ENCODE measurements around the gene ESYT3.
"Not testable (repeated sequence)": the region's sequence is repeated elsewhere in the genome, so short reads cannot be mapped to it uniquely, and the experiment has no call there.

ESYT3 gene

DNA sequence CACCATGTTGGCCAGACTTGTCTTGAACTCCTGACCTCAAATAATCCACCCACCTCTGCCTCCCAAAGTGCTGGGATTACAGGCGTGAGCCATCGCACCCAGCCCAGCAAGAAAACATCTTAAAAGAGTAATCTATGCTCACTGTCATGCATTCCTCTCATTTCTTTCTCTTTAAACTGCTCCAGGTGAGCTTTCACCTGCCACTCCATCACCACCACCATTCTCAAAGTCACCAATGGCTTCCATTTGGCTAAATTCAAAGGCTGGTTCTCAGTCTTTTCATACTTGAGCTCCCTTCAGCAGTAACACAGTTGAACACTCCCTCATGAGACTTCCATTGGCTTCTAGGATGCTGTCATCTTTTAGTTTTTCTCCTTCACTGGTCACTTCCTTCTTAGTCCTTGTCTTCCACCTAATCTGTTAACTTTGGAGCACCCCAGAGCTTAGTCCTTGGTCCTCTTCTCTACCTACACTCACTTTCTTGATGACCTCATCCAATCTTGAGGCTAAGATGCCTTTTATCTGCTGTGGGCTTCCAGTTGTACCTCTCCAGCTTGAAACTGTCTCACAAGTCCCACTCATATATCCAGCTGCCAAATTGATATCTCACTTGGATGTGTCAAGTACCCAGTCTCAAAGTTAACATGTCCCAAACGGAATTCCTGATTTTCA, 27.0 kb upstream of the ESYT3 start:
- no peak for TF ChIP-seq EZH2phosphoT487 (IDR thresholded peaks at IDR 0.05; ENCODE audit: low read depth)
- TF ChIP-seq, protein P1, sequence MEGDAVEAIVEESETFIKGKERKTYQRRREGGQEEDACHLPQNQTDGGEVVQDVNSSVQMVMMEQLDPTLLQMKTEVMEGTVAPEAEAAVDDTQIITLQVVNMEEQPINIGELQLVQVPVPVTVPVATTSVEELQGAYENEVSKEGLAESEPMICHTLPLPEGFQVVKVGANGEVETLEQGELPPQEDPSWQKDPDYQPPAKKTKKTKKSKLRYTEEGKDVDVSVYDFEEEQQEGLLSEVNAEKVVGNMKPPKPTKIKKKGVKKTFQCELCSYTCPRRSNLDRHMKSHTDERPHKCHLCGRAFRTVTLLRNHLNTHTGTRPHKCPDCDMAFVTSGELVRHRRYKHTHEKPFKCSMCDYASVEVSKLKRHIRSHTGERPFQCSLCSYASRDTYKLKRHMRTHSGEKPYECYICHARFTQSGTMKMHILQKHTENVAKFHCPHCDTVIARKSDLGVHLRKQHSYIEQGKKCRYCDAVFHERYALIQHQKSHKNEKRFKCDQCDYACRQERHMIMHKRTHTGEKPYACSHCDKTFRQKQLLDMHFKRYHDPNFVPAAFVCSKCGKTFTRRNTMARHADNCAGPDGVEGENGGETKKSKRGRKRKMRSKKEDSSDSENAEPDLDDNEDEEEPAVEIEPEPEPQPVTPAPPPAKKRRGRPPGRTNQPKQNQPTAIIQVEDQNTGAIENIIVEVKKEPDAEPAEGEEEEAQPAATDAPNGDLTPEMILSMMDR (IDR thresholded peaks at IDR 0.05; ENCODE audit: low read depth, low read length) = no peak
- no peak overlapping the region for H3K9ac ChIP-seq (ENCODE audit: low read length)
- H3K36me3 ChIP-seq (replicated peaks; ENCODE audit: low read depth, low read length) = no peaks in the 10 kb centered on the region
- H3K4me3 ChIP-seq (ENCODE audit: low read length) = no peak overlapping the region
- H3K79me2 ChIP-seq (ENCODE audit: low read length) = no peaks in the 10 kb centered on the region
- peaks cover 75% of the 10 kb centered on the region for H3K27me3 ChIP-seq (ENCODE audit: low read depth, low read length)
- H2AFZ ChIP-seq (ENCODE audit: low read depth, low read length) = no peak overlapping the region
- no peaks in the 10 kb centered on the region for H4K20me1 ChIP-seq (ENCODE audit: insufficient read depth, low read length)
- H3K4me2 ChIP-seq (ENCODE audit: low read length) = no peak overlapping the region
- no peak overlapping the region for H3K27ac ChIP-seq (ENCODE audit: low read length)
- peaks cover 10% of the 10 kb centered on the region for H3K4me1 ChIP-seq (ENCODE audit: low read length)
- no peaks in the 10 kb centered on the region for H3K9me3 ChIP-seq (ENCODE audit: insufficient read depth, low read length)

DNA sequence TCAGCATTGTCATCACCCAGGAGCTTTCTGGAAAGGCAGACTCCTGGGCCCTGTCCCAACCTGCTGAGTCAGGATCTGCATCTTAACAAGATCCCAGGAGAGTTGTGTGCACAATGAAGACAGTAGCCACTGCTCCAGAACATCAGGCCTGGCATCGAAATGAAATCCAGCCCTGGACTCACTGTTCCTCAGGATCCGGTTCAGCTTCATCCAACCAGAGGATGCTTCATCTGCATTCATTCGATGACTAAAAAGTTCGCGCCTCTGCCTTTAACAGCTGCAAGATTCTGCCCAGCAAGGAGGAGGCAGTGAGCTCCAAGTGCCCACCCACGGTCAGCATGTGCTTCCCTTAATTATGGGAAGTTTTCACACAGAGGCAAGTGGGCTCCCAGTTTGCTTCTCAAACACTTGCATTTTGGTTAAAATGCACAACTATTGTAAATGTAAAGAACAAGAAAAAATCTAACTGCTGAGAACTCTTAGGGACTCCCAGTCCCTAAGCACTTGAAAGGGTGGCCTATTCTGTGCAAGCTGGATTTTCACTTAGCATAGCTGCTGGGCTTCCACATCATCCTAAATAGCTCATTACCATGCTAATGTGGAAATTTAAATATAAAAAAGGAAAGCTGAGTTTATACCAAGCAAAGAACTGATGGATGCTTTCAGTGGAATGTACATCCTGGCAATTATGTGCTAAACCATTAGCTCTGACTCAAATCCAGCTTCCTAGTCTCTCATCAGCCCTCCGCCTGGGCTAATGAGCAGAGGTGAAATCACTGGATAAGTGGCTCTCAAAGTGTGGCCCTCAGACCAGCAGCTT, 25.5 kb upstream of the ESYT3 start:
- Histone ChIP-seq H2AFZ (ENCODE audit: low read depth, low read length) (no peak overlapping the region), H3K27ac (ENCODE audit: low read length) (no peak overlapping the region), H4K20me1 (ENCODE audit: insufficient read depth, low read length) (no peaks in the 10 kb centered on the region), H3K4me1 (ENCODE audit: low read length) (peaks cover 10% of the 10 kb centered on the region), H3K27me3 (ENCODE audit: low read depth, low read length) (peaks cover 66% of the 10 kb centered on the region), H3K4me2 (ENCODE audit: low read length) (no peak overlapping the region), H3K4me3 (ENCODE audit: low read length) (no peak overlapping the region), H3K36me3 (replicated peaks; ENCODE audit: low read depth, low read length) (no peaks in the 10 kb centered on the region), H3K9ac (ENCODE audit: low read length) (no peak overlapping the region), H3K79me2 (ENCODE audit: low read length) (no peaks in the 10 kb centered on the region), H3K9me3 (ENCODE audit: insufficient read depth, low read length) (no peaks in the 10 kb centered on the region)
- TF ChIP-seq, protein P1 (IDR thresholded peaks at IDR 0.05; ENCODE audit: low read depth, low read length) = no peak
- TF ChIP-seq EZH2phosphoT487 (IDR thresholded peaks at IDR 0.05; ENCODE audit: low read depth) = no peak

GRCh38 chr3:138412821-138413551, 21.4 kb upstream of the ESYT3 start:
- TF ChIP-seq, protein P1 (IDR thresholded peaks at IDR 0.05; ENCODE audit: low read depth, low read length) = no peak
- TF ChIP-seq EZH2phosphoT487 (IDR thresholded peaks at IDR 0.05; ENCODE audit: low read depth) = no peak
- Histone ChIP-seq H3K79me2 (ENCODE audit: low read length) (no peaks in the 10 kb centered on the region), H3K4me3 (ENCODE audit: low read length) (no peak overlapping the region), H3K36me3 (replicated peaks; ENCODE audit: low read depth, low read length) (no peaks in the 10 kb centered on the region), H4K20me1 (ENCODE audit: insufficient read depth, low read length) (no peaks in the 10 kb centered on the region), H3K4me1 (ENCODE audit: low read length) (peaks cover 23% of the 10 kb centered on the region), H3K27ac (ENCODE audit: low read length) (no peak overlapping the region), H3K9me3 (ENCODE audit: insufficient read depth, low read length) (no peaks in the 10 kb centered on the region), H3K9ac (ENCODE audit: low read length) (no peak overlapping the region), H2AFZ (ENCODE audit: low read depth, low read length) (no peak overlapping the region), H3K27me3 (ENCODE audit: low read depth, low read length) (peaks cover 40% of the 10 kb centered on the region), H3K4me2 (ENCODE audit: low read length) (no peak overlapping the region)

- peaks cover 14% of the 10 kb centered on the region for H3K4me1 ChIP-seq (ENCODE audit: low read length)
- peak overlapping the region; percentile 76 for H3K4me3 ChIP-seq (ENCODE audit: low read length)
- not testable (repeated sequence) for H3K27ac ChIP-seq (ENCODE audit: low read length); H4K20me1 ChIP-seq (ENCODE audit: insufficient read depth, low read length); H3K36me3 ChIP-seq (replicated peaks; ENCODE audit: low read depth, low read length); H3K9ac ChIP-seq (ENCODE audit: low read length); H3K79me2 ChIP-seq (ENCODE audit: low read length); H3K9me3 ChIP-seq (ENCODE audit: insufficient read depth, low read length)
- peak overlapping the region; percentile 90 for H3K4me2 ChIP-seq (ENCODE audit: low read length)
- peaks cover 14% of the 10 kb centered on the region for H3K27me3 ChIP-seq (ENCODE audit: low read depth, low read length)
- peak overlapping the region; percentile 90; the same call in 1 of the 2 replicates for H2AFZ ChIP-seq (ENCODE audit: low read depth, low read length)
Measured at GRCh38 chr3:138416236-138416635, 18.2 kb upstream of the ESYT3 start.

Measured in OCI-LY3 (cell line).